Ovary (tissue), 9 donors: Measurements from ENCODE around the gene HSD11B1. TPM values are rescaled to one million over a fixed set of nuclear protein-coding genes. Genes with fewer than 3 reads are reported as not detected.

Source experiments
- DNase-seq, 5 donors: peaks; one replicate each; pipeline ENCODE4 v3.0.0-alpha.2; 2019 to 2020
- H3K27ac ChIP-seq, 2 donors: fragments of 200-600 bp; one replicate each; pipeline versions ENCODE4 v1.5.1 to v1.8.0; 2019 to 2022
- H3K27me3 ChIP-seq: fragments of 200-600 bp; one replicate; pipeline ENCODE4 v1.8.0; 2022
- H3K36me3 ChIP-seq: fragments of 200-600 bp; sonication (generic); one replicate; pipeline ENCODE4 v1.5.1; 2019
- H3K4me1 ChIP-seq: one replicate; pipeline ENCODE4 v1.8.1; 2013; ENCODE audit warnings: mild to moderate bottlenecking, moderate library complexity; ENCODE audit not compliant: insufficient read depth
- H3K4me3 ChIP-seq: fragments of 200-600 bp; sonication (generic); one replicate; pipeline ENCODE4 v1.5.1; 2017
- H3K9me3 ChIP-seq, 2 donors: fragments of 200-600 bp in 1 of 2; sonication (generic) in 1 of 2; one replicate each; pipeline versions ENCODE4 v1.5.1 to v1.8.1; 2013 to 2019; ENCODE audit warnings: mild to moderate bottlenecking in 1 of 2, moderate library complexity in 1 of 2
- CTCF ChIP-seq, 3 donors: fragments of 450-650 bp in 2 of 3; fragments of 200-600 bp in 1 of 3; IDR thresholded peaks; one replicate each; pipeline versions ENCODE4 v1.5.1 to v1.8.0; 2016 to 2022; ENCODE audit warnings: antibody characterized with exemption in 3 of 3, mild to moderate bottlenecking in 1 of 3
- EP300 ChIP-seq: sonication (generic); formaldehyde crosslinking; IDR thresholded peaks from one replicate; pipeline ENCODE4 v1.6.1; 2017; ENCODE audit warnings: antibody characterized with exemption
- POLR2A ChIP-seq: fragments of 450-650 bp; IDR thresholded peaks from one replicate; pipeline ENCODE4 v1.6.1; 2017; ENCODE audit warnings: antibody characterized with exemption, mild to moderate bottlenecking, moderate library complexity
- WGBS, 3 donors: extraction: QIAGEN DNeasy Blood & Tissue Kit in 1 of 3; methylation state at CpG; one replicate each; pipeline versions ENCODE4 v1.1.5 to v1.1.7; 2013 to 2017; 5-methylcytosine and 5-hydroxymethylcytosine counted together
- intact Hi-C, 4 donors: fragments of 100-400 bp; cut with DNase I; formaldehyde crosslinking; loops; one replicate each; pipeline versions ENCODE4 v1.11.0 to v1.15.1; 2022 to 2023
- polyA plus RNA-seq, 2 donors: library from polyadenylated mRNA; stranded (reverse); fragments of 200-250 nt in 1 of 2; fragments of 350-450 nt in 1 of 2; fragmentation: Illumina TruSeq in 1 of 2; extraction: RNeasy Lipid Tissue Mini Kit (QIAGEN cat#74804) in 1 of 2; gene quantifications; one replicate each; pipeline ENCODE4 v1.2.3, GENCODE V29; 2013 to 2014
- total RNA-seq, 7 donors: library from RNA; depleted of rRNA in 2 of 7; stranded (reverse); fragments of >200 nt in 2 of 7; fragmentation: NEBNext Ultra II Directional in 3 of 7; extraction: Animal tissue kit (Norgen Biotek cat#: 25700) in 3 of 7; gene quantifications; one replicate each; pipeline versions ENCODE4 v1.1.0 to v1.2.4, GENCODE V29; 2016 to 2023
- donor health status: DM: no; HTN: no; CAD: no; lungs with moderate emphysema.
- donor health status: DM: no; HTN: no; CAD: no.
- donor health status: Bipolar disorder and iron deficiency.
- donor health status: DM: yes; HTN: yes; CAD: no.
- donor health status: DM: no; HTN: no; CAD: no.
- donor health status: DM: yes; HTN: yes; CAD: no.

HSD11B1 gene
- total and polyA plus RNA-seq, 9 donors = 7.4 to 265 (median 57.7) TPM

DNA sequence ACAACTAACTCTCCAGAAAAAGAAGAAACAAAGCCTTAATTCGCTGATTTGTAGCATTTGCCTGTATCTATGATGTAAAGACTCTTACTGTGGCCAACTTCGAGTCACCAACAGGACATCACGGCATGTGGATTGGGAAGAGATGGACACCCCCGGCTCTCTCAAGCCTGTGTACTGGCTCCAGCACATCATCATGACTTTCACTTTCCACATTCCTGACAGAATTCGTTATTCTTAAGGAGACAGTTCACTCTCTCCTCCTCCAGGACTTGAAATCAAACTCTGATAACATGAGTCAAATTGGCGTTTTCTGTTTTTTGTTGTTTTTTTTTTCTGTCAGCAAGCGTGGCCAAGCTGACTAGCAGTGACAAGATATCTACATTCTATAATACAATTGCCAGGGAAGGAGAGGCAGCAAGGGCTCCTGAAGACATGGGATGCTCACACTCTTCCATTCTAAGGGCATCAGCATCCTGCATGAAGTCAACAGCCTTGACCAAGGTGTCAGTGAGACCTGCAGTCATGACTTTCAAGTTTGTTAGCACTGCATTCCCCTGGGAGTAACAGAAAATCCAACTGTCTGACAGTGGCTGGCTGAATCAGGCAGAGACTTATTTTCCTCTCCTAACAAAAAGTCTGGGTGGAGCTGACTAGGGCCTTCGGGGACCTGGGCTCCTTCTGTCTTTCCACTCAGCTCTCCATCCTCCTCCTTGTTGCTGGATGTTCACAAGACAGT is 37.9 kb downstream of the HSD11B1 start:
- H3K9me3 ChIP-seq = no peaks in the 10 kb centered on the region
- no peaks in the 10 kb centered on the region for H3K27me3 ChIP-seq
- TF ChIP-seq EP300 (no peak), POLR2A (no peak), CTCF (IDR thresholded peaks at IDR 0.05) (no peak)
- no peak overlapping the region for H3K4me3 ChIP-seq
- WGBS, 3 donors = 7 to 10% (median 8%) methylated on average over 8 of the region's 8 CpGs
- intact Hi-C loops = loop anchor here in 2 of 4 donors (5.0 to 10.0 kb wide), 2 partner anchors 48 to 155 kb away; no protein-coding TSS in a partner anchor
- peak overlapping the region; percentile 14 to 33 for H3K27ac ChIP-seq
- no peaks in the 10 kb centered on the region for H3K36me3 ChIP-seq
- DNase-seq = peak in 1 of 5 donors; percentile 31
- H3K4me1 ChIP-seq = peaks cover 13% of the 10 kb centered on the region

DNA sequence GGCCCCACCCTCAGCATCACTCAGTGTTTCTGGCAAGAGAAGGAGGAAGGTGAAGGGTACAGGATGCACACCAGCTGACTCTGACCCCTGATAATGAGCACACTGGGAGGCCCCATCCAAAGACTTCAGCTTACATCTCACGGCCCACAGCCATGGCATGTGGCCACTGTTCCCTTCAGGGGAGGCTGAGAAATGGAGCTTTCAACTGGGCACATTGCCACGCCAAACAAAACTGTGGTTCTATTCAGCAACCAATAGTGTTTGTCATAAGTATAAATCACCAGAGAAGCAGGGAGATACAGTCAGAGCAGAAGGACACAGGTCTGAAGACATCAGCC is 38.5 kb downstream of the HSD11B1 start:
- intact Hi-C loops = loop anchor here in 2 of 4 donors (5.0 to 10.0 kb wide), 2 partner anchors 48 to 156 kb away; no protein-coding TSS in a partner anchor
- Histone ChIP-seq H3K4me3 (no peak overlapping the region), H3K4me1 (peaks cover 13% of the 10 kb centered on the region), H3K9me3 (no peaks in the 10 kb centered on the region), H3K36me3 (no peaks in the 10 kb centered on the region), H3K27ac (peak overlapping the region in 1 of 2 donors; percentile 33), H3K27me3 (no peaks in the 10 kb centered on the region)
- peak; percentile 46 to 80 (median 55) for DNase-seq
- no peak for TF ChIP-seq CTCF (IDR thresholded peaks at IDR 0.05)
- TF ChIP-seq POLR2A = no peak
- no peak for TF ChIP-seq EP300
- WGBS, 3 donors = 33 to 41% (median 39%) methylated on average over 2 of the region's 2 CpGs

DNA sequence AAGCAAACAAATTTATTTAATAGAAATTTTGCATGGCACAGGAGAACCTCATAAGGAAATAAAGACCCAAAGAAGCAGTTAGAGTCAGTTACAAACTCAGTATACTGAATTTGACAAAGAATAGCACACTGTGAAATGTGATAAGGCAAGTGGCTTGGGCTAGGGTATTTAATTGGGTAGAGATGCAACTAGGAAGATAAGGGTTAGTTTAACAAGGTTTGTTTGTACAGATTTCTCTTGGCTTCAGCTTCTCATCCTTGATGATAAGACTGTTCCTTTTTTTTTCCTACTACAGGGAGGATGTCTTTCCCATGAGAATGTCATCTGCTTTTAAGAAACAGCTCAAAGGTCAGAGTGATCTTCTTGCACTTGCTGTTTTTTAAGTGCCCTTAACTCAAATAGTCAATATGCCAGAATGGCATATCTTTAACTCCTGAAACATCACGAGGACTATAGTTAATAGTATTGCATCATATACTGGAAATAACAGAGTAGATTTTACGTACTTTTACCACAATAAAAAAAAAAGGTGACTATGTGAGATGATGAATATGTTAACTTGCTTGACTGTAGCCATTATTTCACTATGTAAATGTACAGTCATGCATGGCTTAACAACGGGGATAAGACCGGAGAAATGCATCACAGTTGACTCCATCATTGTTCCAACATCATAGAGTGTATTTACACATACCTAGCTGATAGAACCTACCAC is 42.0 kb downstream of the HSD11B1 start:
- H3K9me3 ChIP-seq = no peaks in the 10 kb centered on the region
- DNase-seq = no peak
- no peaks in the 10 kb centered on the region for H3K36me3 ChIP-seq
- peaks cover 12% of the 10 kb centered on the region for H3K4me1 ChIP-seq
- no peak overlapping the region for H3K4me3 ChIP-seq
- TF ChIP-seq EP300 = no peak
- no peak for TF ChIP-seq POLR2A
- TF ChIP-seq CTCF (IDR thresholded peaks at IDR 0.05) = no peak
- no peaks in the 10 kb centered on the region for H3K27me3 ChIP-seq
- 65 to 67% (median 67%) methylated on average over 4 of the region's 4 CpGs for WGBS, 3 donors
- no peak overlapping the region for H3K27ac ChIP-seq
- intact Hi-C loops = loop anchor here in 3 of 4 donors (5.0 to 10.0 kb wide), 5 partner anchors 49 to 169 kb away; no protein-coding TSS in a partner anchor

DNA sequence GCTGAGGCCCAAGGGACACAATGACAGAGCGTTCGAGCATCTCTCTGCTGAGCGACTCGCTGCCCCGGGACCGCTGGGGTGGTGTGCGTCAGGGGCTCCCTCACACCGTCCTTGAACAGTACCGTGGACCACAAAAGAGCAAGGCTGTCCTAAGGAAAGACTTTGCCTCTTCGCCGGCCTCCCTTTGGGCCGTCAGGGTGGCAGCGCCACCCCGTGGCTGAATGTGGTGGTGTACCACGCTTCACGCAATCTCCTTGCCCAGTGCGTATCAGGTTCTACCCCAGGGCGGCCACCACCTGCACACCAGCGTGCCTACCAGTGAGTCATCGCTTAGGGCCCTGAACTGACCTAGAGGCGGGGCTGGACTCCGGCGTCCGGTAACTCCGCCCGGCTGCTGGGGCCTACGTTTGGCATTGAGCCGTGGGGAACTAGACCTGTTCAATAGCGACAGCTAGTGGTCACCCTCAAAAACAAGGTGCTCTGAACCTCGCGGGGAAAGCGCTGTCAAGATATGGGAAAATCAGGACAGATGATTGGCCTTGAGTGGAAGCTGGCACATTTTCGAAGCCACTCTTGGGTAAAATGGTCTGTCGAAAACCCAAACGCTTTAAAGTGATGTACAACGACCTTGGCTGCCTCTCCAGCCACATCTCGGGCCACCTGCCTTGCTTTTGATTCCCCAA is 43.1 kb downstream of the HSD11B1 start:
- WGBS, 3 donors = 4 to 14% (median 6%) methylated on average over 28 to 37 of the region's 37 CpGs
- DNase-seq = peak; percentile 93 to 96 (median 95)
- H3K9me3 ChIP-seq = no peaks in the 10 kb centered on the region
- TF ChIP-seq CTCF (IDR thresholded peaks at IDR 0.05) (peak; percentile 81 to 100 (median 99)), EP300 (no peak), POLR2A (peak; percentile 3)
- no peaks in the 10 kb centered on the region for H3K36me3 ChIP-seq
- peaks cover 8% of the 10 kb centered on the region for H3K4me1 ChIP-seq
- intact Hi-C loops = loop anchor here in 3 of 4 donors (5.0 to 10.0 kb wide), 5 partner anchors 50 to 170 kb away; no protein-coding TSS in a partner anchor
- H3K4me3 ChIP-seq = no peak overlapping the region
- H3K27me3 ChIP-seq = no peaks in the 10 kb centered on the region
- H3K27ac ChIP-seq = peak overlapping the region in 1 of 2 donors; percentile 31
